ENCODE data around the gene DELE1.

DNA sequence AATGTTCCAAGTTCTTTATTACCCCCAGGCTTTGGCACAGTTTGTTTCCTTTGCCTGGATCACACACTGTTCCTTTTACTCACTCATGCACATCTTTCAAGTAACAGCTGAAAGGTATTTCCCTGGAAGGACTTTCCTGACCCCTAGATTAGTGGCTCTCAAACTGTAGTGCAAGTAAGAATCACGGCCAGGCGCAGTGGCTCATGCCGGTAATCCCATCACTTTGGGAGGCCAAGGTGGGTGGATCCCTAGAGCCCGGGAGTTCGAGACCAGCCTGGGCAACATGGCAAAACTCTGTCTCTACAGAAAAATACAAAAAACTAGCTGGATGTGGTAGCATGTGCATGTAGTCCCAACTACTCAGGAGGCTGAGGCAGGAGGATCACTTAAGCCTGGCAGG is 19.1 kb upstream of the DELE1 start:
- TF ChIP-seq, protein P1, sequence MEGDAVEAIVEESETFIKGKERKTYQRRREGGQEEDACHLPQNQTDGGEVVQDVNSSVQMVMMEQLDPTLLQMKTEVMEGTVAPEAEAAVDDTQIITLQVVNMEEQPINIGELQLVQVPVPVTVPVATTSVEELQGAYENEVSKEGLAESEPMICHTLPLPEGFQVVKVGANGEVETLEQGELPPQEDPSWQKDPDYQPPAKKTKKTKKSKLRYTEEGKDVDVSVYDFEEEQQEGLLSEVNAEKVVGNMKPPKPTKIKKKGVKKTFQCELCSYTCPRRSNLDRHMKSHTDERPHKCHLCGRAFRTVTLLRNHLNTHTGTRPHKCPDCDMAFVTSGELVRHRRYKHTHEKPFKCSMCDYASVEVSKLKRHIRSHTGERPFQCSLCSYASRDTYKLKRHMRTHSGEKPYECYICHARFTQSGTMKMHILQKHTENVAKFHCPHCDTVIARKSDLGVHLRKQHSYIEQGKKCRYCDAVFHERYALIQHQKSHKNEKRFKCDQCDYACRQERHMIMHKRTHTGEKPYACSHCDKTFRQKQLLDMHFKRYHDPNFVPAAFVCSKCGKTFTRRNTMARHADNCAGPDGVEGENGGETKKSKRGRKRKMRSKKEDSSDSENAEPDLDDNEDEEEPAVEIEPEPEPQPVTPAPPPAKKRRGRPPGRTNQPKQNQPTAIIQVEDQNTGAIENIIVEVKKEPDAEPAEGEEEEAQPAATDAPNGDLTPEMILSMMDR (IDR thresholded peaks at IDR 0.05) = no peak
- no peak for TF ChIP-seq POLR2A (IDR thresholded peaks at IDR 0.05)

Data from heart left ventricle (tissue), 13 donors.